ENCODE data around the gene TBC1D30.

TBC1D30 gene

GRCh38 chr12:64875186-64875585 is 50.7 kb downstream of the TBC1D30 start:
- DNase-seq, result no peak

GRCh38 chr12:64876388-64877071 is 52.1 kb downstream of the TBC1D30 start:
- DNase-seq, result no peak

- no peak for DNase-seq
These were observed 53.0 kb downstream of the TBC1D30 start for GRCh38 chr12:64877363-64878004.

- no peak for DNase-seq
These were observed 58.2 kb downstream of the TBC1D30 start for GRCh38 chr12:64882687-64883086.

GRCh38 chr12:64883264-64884163 is 59.1 kb downstream of the TBC1D30 start:
- DNase-seq, result no peak

GRCh38 chr12:64884164-64884542 is 59.7 kb downstream of the TBC1D30 start:
- no peak for DNase-seq

- no peak for DNase-seq
These were observed 60.3 kb downstream of the TBC1D30 start for GRCh38 chr12:64884728-64885127.

GRCh38 chr12:64889434-64890216 is 65.2 kb downstream of the TBC1D30 start:
- no peak for DNase-seq

- no peak for DNase-seq
These were observed 66.5 kb downstream of the TBC1D30 start for GRCh38 chr12:64890873-64891468.

- DNase-seq, result no peak
These were observed 67.2 kb downstream of the TBC1D30 start for GRCh38 chr12:64891629-64892028.

- no peak for DNase-seq
These were observed 68.1 kb downstream of the TBC1D30 start for GRCh38 chr12:64892561-64892960.

- no peak for DNase-seq
These were observed 69.5 kb downstream of the TBC1D30 start for GRCh38 chr12:64893961-64894360.

- no peak for DNase-seq
These were observed 70.5 kb downstream of the TBC1D30 start for GRCh38 chr12:64894827-64895475.

GRCh38 chr12:64895526-64895925 is 71.1 kb downstream of the TBC1D30 start:
- no peak for DNase-seq

- DNase-seq, result no peak
These were observed 76.1 kb downstream of the TBC1D30 start for GRCh38 chr12:64900540-64900939.

GRCh38 chr12:64903479-64904152 is 79.2 kb downstream of the TBC1D30 start:
- DNase-seq, result no peak

- DNase-seq, result no peak
These were observed 82.7 kb downstream of the TBC1D30 start for GRCh38 chr12:64907097-64907496.

GRCh38 chr12:64909124-64909523 is 84.7 kb downstream of the TBC1D30 start:
- no peak for DNase-seq

GRCh38 chr12:64911081-64911480 is 86.6 kb downstream of the TBC1D30 start:
- DNase-seq, result no peak

- no peak for DNase-seq
These were observed 87.5 kb downstream of the TBC1D30 start for GRCh38 chr12:64911912-64912311.

- no peak for DNase-seq
These were observed 88.2 kb downstream of the TBC1D30 start for GRCh38 chr12:64912516-64913255.
